ENCODE results near the gene SPRR2F.

The SPRR2F gene

GRCh38 chr1:153072806-153073726, 40.2 kb downstream of the SPRR2F start:
- no peak for DNase-seq

GRCh38 chr1:153071511-153071910, 41.8 kb downstream of the SPRR2F start, which contains the start of gene SPRR2B:
Gene SPRR2B, minus strand, starts transcription at chr1:153071611. Its CDS starts 772 bp downstream, at chr1:153070839.
- DNase-seq = no peak

- no peak for DNase-seq
Observed at GRCh38 chr1:153070243-153070642, 43.1 kb downstream of the SPRR2F start.
